HepG2 (cell line): ENCODE results near the gene AUH. TPM values are rescaled to one million over a fixed set of nuclear protein-coding genes. Genes with fewer than 3 reads are reported as not detected.

Source experiments
- ATAC-seq: fragments of 200-7000 bp; cut with Tn5 transposase; 3 replicates; pipeline ENCODE4 v1.9.1; 2020; ENCODE audit warnings: mild to moderate bottlenecking, moderate library complexity
- BruUV-seq: library from RNA; stranded (reverse); fragments of 400-500 nt; replicated peaks from 2 replicates; lab custom pipeline; 2021; lab: Mats Ljungman, UMichigan
- CTCF ChIA-PET: fragments of 300-600 bp; formaldehyde crosslinking; extraction: SDS; loops from one replicate; lab custom pipeline; 2021; ENCODE audit warnings: low total read pairs, inconsistent platforms, low intra/inter-chr PET ratio; lab: Yijun Ruan, JAX
- POLR2A ChIA-PET: fragments of 350-600 bp; sonication (Branson Sonifier 250); formaldehyde crosslinking; loops from one replicate; lab custom pipeline; 2020; ENCODE audit warnings: antibody characterized with exemption, inconsistent platforms; lab: Yijun Ruan, JAX
- DNase-seq: peaks from one replicate; pipeline ENCODE4 v3.0.0-alpha.2; 2015; ENCODE audit warnings: low spot score
- FAIRE-seq: peaks from 3 replicates; lab custom pipeline; 2011; peaks lifted over from hg19 to GRCh38; lab: Jason Lieb, UNC
- H2AFZ ChIP-seq: one replicate; pipeline ENCODE4 v1.6.1; 2011; ENCODE audit warnings: low read length, inconsistent platforms
- H3K27ac ChIP-seq: fragments of 300-600 bp; 3 replicates; pipeline ENCODE4 v1.8.0; 2011; ENCODE audit warnings: mixed run types, mild to moderate bottlenecking, mixed read lengths, low read length, inconsistent platforms; ENCODE audit not compliant: insufficient read depth; ENCODE audit errors: extremely low read length
- H3K27me3 ChIP-seq, 2 experiments: fragments of 200-600 bp in 1 of 2; 2 replicates in 1 of 2; 3 replicates in 1 of 2; pipeline versions ENCODE4 v1.6.0 to v1.8.0; 2011; ENCODE audit warnings: low read length in 2 of 2, mild to moderate bottlenecking in 2 of 2, moderate library complexity in 2 of 2, inconsistent platforms in 1 of 2; ENCODE audit not compliant: insufficient read depth in 2 of 2, control insufficient read depth in 1 of 2
- H3K36me3 ChIP-seq, 2 experiments: fragments of 200-600 bp in 1 of 2; replicated peaks in 1 of 2; 2 replicates in 1 of 2; 3 replicates in 1 of 2; pipeline versions ENCODE4 v1.5.1 to v1.8.0; 2011; ENCODE audit warnings: low read length in 2 of 2, inconsistent platforms in 1 of 2; ENCODE audit not compliant: insufficient read depth in 2 of 2, control insufficient read depth in 1 of 2
- H3K4me1 ChIP-seq: 2 replicates; pipeline ENCODE4 v1.5.1; 2012; ENCODE audit warnings: low read length, inconsistent platforms; ENCODE audit not compliant: insufficient read depth
- H3K4me2 ChIP-seq: 2 replicates; pipeline ENCODE4 v1.6.0; 2011; ENCODE audit warnings: low read depth, low read length, inconsistent platforms
- H3K4me3 ChIP-seq, 3 experiments: fragments of 200-600 bp in 1 of 3; sonication (generic), shearing (Covaris generic) in 1 of 3; replicated peaks in 1 of 3; 2 replicates each; pipeline ENCODE4 v1.5.1; 2011 to 2016; ENCODE audit warnings: low read length in 3 of 3, inconsistent platforms in 2 of 3, low read depth in 2 of 3, mild to moderate bottlenecking in 2 of 3, control low read depth in 1 of 3, mixed read lengths in 1 of 3; ENCODE audit not compliant: insufficient read depth in 1 of 3
- H3K79me2 ChIP-seq: one replicate; pipeline ENCODE4 v1.6.1; 2011; ENCODE audit warnings: low read length, inconsistent platforms; ENCODE audit not compliant: insufficient read depth
- H3K9ac ChIP-seq: 2 replicates; pipeline ENCODE4 v1.6.0; 2011; ENCODE audit warnings: mild to moderate bottlenecking, low read depth, low read length, inconsistent platforms; ENCODE audit not compliant: insufficient read depth
- H3K9me3 ChIP-seq: 2 replicates; pipeline ENCODE4 v1.5.1; 2012; ENCODE audit warnings: mild to moderate bottlenecking, low read length
- H4K20me1 ChIP-seq: 2 replicates; pipeline ENCODE4 v1.6.0; 2011; ENCODE audit warnings: inconsistent platforms, mild to moderate bottlenecking, low read length, moderate library complexity; ENCODE audit not compliant: insufficient read depth
- BRCA1 ChIP-seq: sonication (generic); formaldehyde crosslinking; IDR thresholded peaks from 2 replicates; pipeline ENCODE4 v1.4.0; 2020; ENCODE audit warnings: missing genetic modification reagents
- CSRNP2 ChIP-seq: sonication (generic); formaldehyde crosslinking; conservative IDR thresholded peaks from 2 replicates; pipeline ENCODE4 v1.8.0; 2022; ENCODE audit warnings: low read depth, missing genetic modification reagents
- KAT7 ChIP-seq: IDR thresholded peaks from 2 replicates; pipeline ENCODE4 v1.6.1; 2018; ENCODE audit warnings: borderline replicate concordance, missing compliant biosample characterization
- MAFF ChIP-seq: IDR thresholded peaks from 2 replicates; pipeline ENCODE4 v1.6.1; 2011; ENCODE audit warnings: low read depth, low read length, improper control_type of control experiment
- NPAS2 ChIP-seq: sonication (generic); formaldehyde crosslinking; IDR thresholded peaks from 2 replicates; pipeline ENCODE4 v1.8.0; 2022; ENCODE audit warnings: mild to moderate bottlenecking, missing genetic modification reagents, borderline replicate concordance
- PPARG ChIP-seq: conservative IDR thresholded peaks from 2 replicates; pipeline ENCODE4 v1.6.1; 2016; ENCODE audit warnings: missing biosample characterization, missing genetic modification reagents
- REPIN1 ChIP-seq: sonication (generic); formaldehyde crosslinking; IDR thresholded peaks from 2 replicates; pipeline ENCODE4 v1.8.0; 2022; ENCODE audit warnings: missing genetic modification reagents, low read depth, mild to moderate bottlenecking, borderline replicate concordance
- SMYD3 ChIP-seq: sonication (generic); formaldehyde crosslinking; IDR thresholded peaks from 2 replicates; pipeline ENCODE4 v1.8.1; 2023; ENCODE audit warnings: mild to moderate bottlenecking, missing genetic modification reagents
- SNRNP70 ChIP-seq: fragments of 200-400 bp; formaldehyde crosslinking; IDR thresholded peaks from 2 replicates; pipeline ENCODE4 v1.6.1; 2017; ENCODE audit warnings: mild to moderate bottlenecking, low read depth, low read length, moderate library complexity
- SP1 ChIP-seq, 2 experiments: fragments of 450-650 bp in 1 of 2; sonication (generic) in 1 of 2; formaldehyde crosslinking in 1 of 2; IDR thresholded peaks; 2 replicates each; pipeline versions ENCODE4 v1.4.0 to v1.6.1; 2016 to 2020; ENCODE audit warnings: missing genetic modification reagents in 1 of 2
- TP53 ChIP-seq: sonication (generic); formaldehyde crosslinking; conservative IDR thresholded peaks from 2 replicates; pipeline ENCODE4 v1.4.0; 2020; ENCODE audit warnings: missing genetic modification reagents
- U2AF2 ChIP-seq: fragments of 200-400 bp; formaldehyde crosslinking; IDR thresholded peaks from 2 replicates; pipeline ENCODE4 v1.6.1; 2017; ENCODE audit warnings: low read depth, mild to moderate bottlenecking, low read length
- ZFP90 ChIP-seq: sonication (generic); formaldehyde crosslinking; IDR thresholded peaks from 2 replicates; pipeline ENCODE4 v1.8.0; 2022; ENCODE audit warnings: missing genetic modification reagents, mild to moderate bottlenecking, inconsistent platforms, borderline replicate concordance
- ZNF251 ChIP-seq: sonication (generic); formaldehyde crosslinking; IDR thresholded peaks from 2 replicates; pipeline ENCODE4 v1.9.0; 2021; ENCODE audit warnings: mild to moderate bottlenecking, missing genetic modification reagents
- ZNF253 ChIP-seq: sonication (generic); formaldehyde crosslinking; IDR thresholded peaks from 2 replicates; pipeline ENCODE4 v1.8.0; 2022; ENCODE audit warnings: mild to moderate bottlenecking, missing genetic modification reagents, borderline replicate concordance
- ZNF512 ChIP-seq: sonication (generic); formaldehyde crosslinking; IDR thresholded peaks from 2 replicates; pipeline ENCODE4 v1.4.0; 2020; ENCODE audit warnings: mild to moderate bottlenecking, missing genetic modification reagents
- WGBS: methylation state at CpG from one replicate; pipeline ENCODE4 v1.1.6; 2017; ENCODE audit warnings: low lambda C conversion rate; 5-methylcytosine and 5-hydroxymethylcytosine counted together
- in situ Hi-C: cut with HindIII; loops from 2 replicates; pipeline ENCODE4 v1.10.0; 2017; ENCODE audit warnings: low pct_unique_long_range_greater_than_20kb; ENCODE audit not compliant: extremely low pct_ligation_motif_present
- intact Hi-C: fragments of 100-400 bp; cut with micrococcal nuclease; formaldehyde crosslinking; loops from one replicate; pipeline ENCODE4 v1.10.0; 2022; ENCODE audit not compliant: unreplicated experiment
- polyA plus RNA-seq, 8 experiments: library from polyadenylated mRNA; depleted of rRNA in 3 of 8; stranded (reverse) in 7 of 8; unstranded in 1 of 8; fragments of >200 nt; fragmentation: Illumina TruSeq in 4 of 8; extraction: Trizol in 4 of 8; gene quantifications; 2 replicates each; pipeline versions ENCODE4 v1.2.1 to v1.2.3, GENCODE V29; 2011 to 2016; ENCODE audit warnings: low read depth in 4 of 8, missing spikeins in 1 of 8, mixed read lengths in 1 of 8; ENCODE audit not compliant: insufficient read depth in 1 of 8
- total RNA-seq, 5 experiments: library from RNA; depleted of rRNA; stranded (reverse); fragments of >200 nt; fragmentation: Illumina TruSeq; extraction: Trizol; gene quantifications; 2 replicates each; pipeline ENCODE4 v1.2.3, GENCODE V29; 2016; ENCODE audit warnings: low read depth in 1 of 5
- TF ChIP-seq, protein P1 (sequence below): sonication (generic); formaldehyde crosslinking; IDR thresholded peaks from 2 replicates; pipeline ENCODE4 v1.8.1; 2023; ENCODE audit warnings: missing genetic modification reagents, inconsistent platforms, borderline replicate concordance

AUH gene
- total and polyA plus RNA-seq, 2 of the 13 experiments (the other 11 are each of a cell fraction or from before 2014, with no cell fraction given), result 25.8 to 31.9 TPM

DNA sequence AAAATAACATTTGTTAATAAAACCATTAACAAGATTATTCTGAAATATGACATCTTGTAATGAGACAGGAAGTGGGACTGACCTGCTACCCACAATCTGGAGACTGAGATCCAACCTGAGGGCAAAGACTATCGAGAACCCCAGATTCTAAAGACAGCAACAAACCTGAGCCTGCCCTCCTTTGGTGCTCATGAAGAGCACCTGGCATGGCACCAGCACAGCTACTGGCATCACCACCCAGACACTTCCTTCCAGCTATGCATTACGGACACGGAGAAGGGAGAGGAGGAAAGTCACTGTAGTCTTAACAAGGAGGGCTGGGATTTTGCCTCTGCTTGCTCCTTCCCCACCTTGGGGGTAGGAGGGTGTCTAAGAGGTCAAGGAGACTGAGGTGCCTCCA, 105.5 kb downstream of the AUH start:
- H3K9me3 ChIP-seq, result no peaks in the 10 kb centered on the region
- H3K9ac ChIP-seq, result no peak overlapping the region
- BruUV-seq, result no TSS peak
- peaks cover 0 to 5% of the 10 kb centered on the region in 2 experiments; a peak in 1 of 5 replicates for H3K36me3 ChIP-seq
- 100% methylated on average over 3 of the region's 3 CpGs for WGBS
- intact Hi-C loops, result no loop called here
- no peak for FAIRE-seq
- in situ Hi-C loops, result no loop called here
- H3K79me2 ChIP-seq, result no peaks in the 10 kb centered on the region
- 0 out of 2 replicates have a peak, but pooled peaks cover 8% of the 10 kb centered on the region for H3K4me1 ChIP-seq
- H3K27me3 ChIP-seq, result no peaks in the 10 kb centered on the region
- DNase-seq, result no peak
- ChIA-PET CTCF (no interaction called here), POLR2A (no interaction called here)
- no peak overlapping the region for H3K27ac ChIP-seq
- TF ChIP-seq SP1 (IDR thresholded peaks at IDR 0.05), result no peak
- no peak for TF ChIP-seq SP1 (CRISPR knock-in tag; IDR thresholded peaks at IDR 0.05)
- TF ChIP-seq ZNF253, result no peak
- no peak for TF ChIP-seq TP53
- TF ChIP-seq ZFP90, result no peak
- no peak for TF ChIP-seq ZNF251 (CRISPR knock-in tag)
- no peak for TF ChIP-seq KAT7
- TF ChIP-seq MAFF, result no peak
- no peak for TF ChIP-seq U2AF2
- no peak for TF ChIP-seq SNRNP70
- TF ChIP-seq BRCA1 (CRISPR knock-in tag), result no peak
- H3K4me2 ChIP-seq, result no peak overlapping the region
- H4K20me1 ChIP-seq, result no peaks in the 10 kb centered on the region
- no peak for ATAC-seq
- H2AFZ ChIP-seq, result no peak overlapping the region
- H3K4me3 ChIP-seq, result no peak overlapping the region

- DNase-seq (no peak), ATAC-seq (no peak), FAIRE-seq (no peak)
- WGBS, result 100% methylated on average over 3 of the region's 3 CpGs
- Histone ChIP-seq H3K27me3 (no peaks in the 10 kb centered on the region), H3K4me2 (no peak overlapping the region), H3K9me3 (no peaks in the 10 kb centered on the region), H3K9ac (no peak overlapping the region), H3K27ac (no peak overlapping the region), H4K20me1 (no peaks in the 10 kb centered on the region), H2AFZ (no peak overlapping the region), H3K4me1 (0 out of 2 replicates have a peak, but pooled peaks cover 8% of the 10 kb centered on the region), H3K4me3 (no peak overlapping the region), H3K79me2 (no peaks in the 10 kb centered on the region), H3K36me3 (peaks cover 0 to 5% of the 10 kb centered on the region in 2 experiments; a peak in 1 of 5 replicates)
- POLR2A ChIA-PET, result no interaction called here
- intact Hi-C loops, result no loop called here
- no TSS peak for BruUV-seq
- in situ Hi-C loops, result no loop called here
- CTCF ChIA-PET, result no interaction called here
- TF ChIP-seq PPARG (CRISPR knock-in tag) (no peak), ZNF512 (no peak), REPIN1 (no peak), NPAS2 (no peak), SMYD3 (no peak), CSRNP2 (CRISPR knock-in tag) (no peak)
- TF ChIP-seq, protein P1, sequence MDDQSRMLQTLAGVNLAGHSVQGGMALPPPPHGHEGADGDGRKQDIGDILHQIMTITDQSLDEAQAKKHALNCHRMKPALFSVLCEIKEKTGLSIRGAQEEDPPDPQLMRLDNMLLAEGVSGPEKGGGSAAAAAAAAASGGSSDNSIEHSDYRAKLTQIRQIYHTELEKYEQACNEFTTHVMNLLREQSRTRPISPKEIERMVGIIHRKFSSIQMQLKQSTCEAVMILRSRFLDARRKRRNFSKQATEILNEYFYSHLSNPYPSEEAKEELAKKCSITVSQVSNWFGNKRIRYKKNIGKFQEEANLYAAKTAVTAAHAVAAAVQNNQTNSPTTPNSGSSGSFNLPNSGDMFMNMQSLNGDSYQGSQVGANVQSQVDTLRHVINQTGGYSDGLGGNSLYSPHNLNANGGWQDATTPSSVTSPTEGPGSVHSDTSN, result no peak
These were observed 106.4 kb downstream of the AUH start for GRCh38 chr9:91255327-91255726.
